MM.1S (cell line): ENCODE measurements around the gene C15orf62.

Source experiments
- EZH2 ChIP-seq: fragments of 300-600 bp; sonication (generic); optimal IDR thresholded peaks from 2 replicates; pipeline ENCODE3; 2017; ENCODE audit warnings: low read depth, mild to moderate bottlenecking, antibody characterized with exemption, low read length, mixed read lengths
- EZH2phosphoT487 ChIP-seq: fragments of 300-600 bp; sonication (generic); IDR thresholded peaks from 2 replicates; pipeline ENCODE4 v1.6.1; 2018; ENCODE audit warnings: antibody characterized with exemption, low read length
- TF ChIP-seq, protein P1 (sequence below): fragments of 300-600 bp; sonication (generic); IDR thresholded peaks from 2 replicates; pipeline ENCODE4 v1.5.1; 2016; ENCODE audit warnings: antibody characterized with exemption, low read length, mixed read lengths

DNA sequence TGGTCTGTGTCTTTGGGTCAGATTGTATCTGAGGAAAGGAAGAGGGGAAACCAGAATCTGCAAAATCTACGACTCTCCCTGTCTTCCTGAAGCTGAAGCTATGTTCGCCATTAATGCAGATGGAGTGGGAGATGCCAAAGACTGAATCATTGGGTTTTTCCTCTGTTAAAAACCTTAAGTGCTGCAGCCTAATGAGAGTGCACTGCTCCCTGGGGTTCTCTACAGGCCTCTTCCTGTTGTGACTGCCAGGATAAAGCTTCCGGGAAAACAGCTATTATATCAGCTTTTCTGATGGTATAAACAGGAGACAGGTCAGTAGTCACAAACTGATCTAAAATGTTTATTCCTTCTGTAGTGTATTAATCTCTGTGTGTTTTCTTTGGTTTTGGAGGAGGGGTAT is 38.7 kb upstream of the C15orf62 start:
- TF ChIP-seq, protein P1, sequence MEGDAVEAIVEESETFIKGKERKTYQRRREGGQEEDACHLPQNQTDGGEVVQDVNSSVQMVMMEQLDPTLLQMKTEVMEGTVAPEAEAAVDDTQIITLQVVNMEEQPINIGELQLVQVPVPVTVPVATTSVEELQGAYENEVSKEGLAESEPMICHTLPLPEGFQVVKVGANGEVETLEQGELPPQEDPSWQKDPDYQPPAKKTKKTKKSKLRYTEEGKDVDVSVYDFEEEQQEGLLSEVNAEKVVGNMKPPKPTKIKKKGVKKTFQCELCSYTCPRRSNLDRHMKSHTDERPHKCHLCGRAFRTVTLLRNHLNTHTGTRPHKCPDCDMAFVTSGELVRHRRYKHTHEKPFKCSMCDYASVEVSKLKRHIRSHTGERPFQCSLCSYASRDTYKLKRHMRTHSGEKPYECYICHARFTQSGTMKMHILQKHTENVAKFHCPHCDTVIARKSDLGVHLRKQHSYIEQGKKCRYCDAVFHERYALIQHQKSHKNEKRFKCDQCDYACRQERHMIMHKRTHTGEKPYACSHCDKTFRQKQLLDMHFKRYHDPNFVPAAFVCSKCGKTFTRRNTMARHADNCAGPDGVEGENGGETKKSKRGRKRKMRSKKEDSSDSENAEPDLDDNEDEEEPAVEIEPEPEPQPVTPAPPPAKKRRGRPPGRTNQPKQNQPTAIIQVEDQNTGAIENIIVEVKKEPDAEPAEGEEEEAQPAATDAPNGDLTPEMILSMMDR, result no peak
- TF ChIP-seq EZH2, result no peak
- no peak for TF ChIP-seq EZH2phosphoT487
